Astrocyte of the spinal cord (primary cell): ENCODE results near the gene ZNF428.

Experiments used
- DNase-seq: peaks from one replicate; pipeline ENCODE4 v3.0.0; 2011; ENCODE audit warnings: low read depth, low spot score
- H3K4me3 ChIP-seq: 2 replicates; pipeline ENCODE4 v1.5.1; 2011; ENCODE audit warnings: low read depth, mild to moderate bottlenecking, low read length, moderate library complexity
- in situ Hi-C: cut with HindIII; loops from 2 replicates; pipeline ENCODE4 v1.10.0; 2017; ENCODE audit warnings: low sequenced_read_pairs
- TF ChIP-seq, protein P1 (sequence below): IDR thresholded peaks from 2 replicates; pipeline ENCODE4 v1.5.1; 2012; ENCODE audit warnings: low read depth, mild to moderate bottlenecking, low read length, inconsistent platforms

Gene ZNF428

DNA sequence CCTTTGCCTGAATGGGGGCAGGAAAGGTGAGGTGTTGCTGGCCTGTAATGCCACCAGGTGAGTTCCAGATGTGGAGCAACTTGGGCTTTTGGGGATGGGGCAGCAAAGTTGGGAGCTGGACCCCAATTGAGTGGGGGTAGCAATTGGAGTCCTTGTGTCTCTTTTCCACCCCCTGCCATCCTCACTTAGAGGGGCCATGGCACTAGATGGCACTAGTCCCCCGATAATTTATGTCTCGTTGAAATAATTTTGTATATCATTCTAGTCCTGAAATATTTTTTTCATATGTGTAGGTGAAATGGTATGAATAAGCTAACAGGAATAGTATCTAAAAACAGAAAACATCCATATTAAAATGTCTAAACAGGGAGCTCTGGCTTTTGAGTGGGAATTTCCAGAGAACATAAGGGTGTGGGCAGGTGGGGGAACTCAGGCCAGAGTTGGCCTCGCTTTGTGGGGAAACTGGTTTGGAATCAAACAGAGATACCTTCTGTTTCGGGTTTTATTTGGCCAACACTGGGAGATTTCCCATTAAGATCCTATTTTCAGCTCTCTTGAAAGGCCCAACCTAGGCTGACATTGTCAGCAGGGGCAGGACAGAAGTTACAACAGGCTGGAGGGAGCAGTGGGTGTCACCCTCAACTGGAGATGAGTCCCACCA lies 19.7 kb downstream of the ZNF428 start:
- no peak for DNase-seq
- in situ Hi-C loops, result no loop called here
- TF ChIP-seq, protein P1, sequence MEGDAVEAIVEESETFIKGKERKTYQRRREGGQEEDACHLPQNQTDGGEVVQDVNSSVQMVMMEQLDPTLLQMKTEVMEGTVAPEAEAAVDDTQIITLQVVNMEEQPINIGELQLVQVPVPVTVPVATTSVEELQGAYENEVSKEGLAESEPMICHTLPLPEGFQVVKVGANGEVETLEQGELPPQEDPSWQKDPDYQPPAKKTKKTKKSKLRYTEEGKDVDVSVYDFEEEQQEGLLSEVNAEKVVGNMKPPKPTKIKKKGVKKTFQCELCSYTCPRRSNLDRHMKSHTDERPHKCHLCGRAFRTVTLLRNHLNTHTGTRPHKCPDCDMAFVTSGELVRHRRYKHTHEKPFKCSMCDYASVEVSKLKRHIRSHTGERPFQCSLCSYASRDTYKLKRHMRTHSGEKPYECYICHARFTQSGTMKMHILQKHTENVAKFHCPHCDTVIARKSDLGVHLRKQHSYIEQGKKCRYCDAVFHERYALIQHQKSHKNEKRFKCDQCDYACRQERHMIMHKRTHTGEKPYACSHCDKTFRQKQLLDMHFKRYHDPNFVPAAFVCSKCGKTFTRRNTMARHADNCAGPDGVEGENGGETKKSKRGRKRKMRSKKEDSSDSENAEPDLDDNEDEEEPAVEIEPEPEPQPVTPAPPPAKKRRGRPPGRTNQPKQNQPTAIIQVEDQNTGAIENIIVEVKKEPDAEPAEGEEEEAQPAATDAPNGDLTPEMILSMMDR, result peak; percentile 9

DNA sequence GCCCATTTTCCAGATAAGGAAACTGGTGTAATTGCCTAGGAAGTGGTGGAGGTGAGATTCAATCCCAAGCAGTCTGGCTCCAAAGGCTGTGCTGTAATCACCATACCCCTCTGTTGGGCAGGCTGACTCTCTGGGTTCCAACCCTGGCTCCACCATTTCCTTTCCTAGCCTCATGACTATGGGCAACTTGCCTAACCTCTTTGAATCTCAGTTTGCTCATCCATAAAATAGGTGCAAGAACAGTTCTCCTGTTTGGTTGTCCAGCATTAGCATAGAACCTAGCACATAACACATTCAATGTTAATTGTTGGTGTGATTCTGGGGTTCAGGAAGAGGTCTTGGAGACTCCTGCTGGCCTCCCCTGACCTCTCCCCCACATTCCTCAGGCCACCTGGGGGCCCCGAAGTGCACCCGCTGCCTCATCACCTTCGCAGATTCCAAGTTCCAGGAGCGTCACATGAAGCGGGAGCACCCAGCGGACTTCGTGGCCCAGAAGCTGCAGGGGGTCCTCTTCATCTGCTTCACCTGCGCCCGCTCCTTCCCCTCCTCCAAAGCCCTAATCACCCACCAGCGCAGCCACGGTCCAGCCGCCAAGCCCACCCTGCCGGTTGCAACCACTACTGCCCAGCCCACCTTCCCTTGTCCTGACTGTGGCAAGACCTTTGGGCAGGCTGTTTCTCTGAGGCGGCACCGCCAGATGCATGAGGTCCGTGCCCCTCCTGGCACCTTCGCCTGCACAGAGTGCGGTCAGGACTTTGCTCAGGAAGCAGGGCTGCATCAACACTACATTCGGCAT lies 20.8 kb downstream of the ZNF428 start:
- in situ Hi-C loops, result no loop called here
- H3K4me3 ChIP-seq, result no peak overlapping the region
- no peak for DNase-seq
- TF ChIP-seq, protein P1, result no peak

More for the DNA sequence above, 19.7 kb downstream of the ZNF428 start:
- no peak overlapping the region for H3K4me3 ChIP-seq

DNA sequence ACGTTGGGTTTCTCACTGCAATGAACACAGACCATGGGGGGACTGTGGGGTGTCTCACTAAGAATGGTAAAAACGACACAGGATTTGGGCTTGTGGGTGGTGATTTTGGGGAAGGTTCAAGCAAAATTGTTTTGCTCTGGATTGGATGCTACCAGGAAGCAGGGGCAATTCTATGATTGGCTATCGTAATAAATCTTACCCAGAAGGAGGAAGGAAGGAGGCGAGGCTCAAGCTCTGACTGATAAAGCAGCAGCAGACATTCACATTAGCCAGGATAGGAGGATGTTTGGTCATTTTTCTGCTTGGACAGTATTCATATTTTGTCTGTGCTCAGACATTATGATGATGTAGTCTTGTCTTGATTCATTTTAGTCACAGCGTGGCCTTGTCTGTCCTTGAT lies 21.6 kb downstream of the ZNF428 start:
- in situ Hi-C loops, result no loop called here
- no peak overlapping the region for H3K4me3 ChIP-seq
- DNase-seq, result no peak
- TF ChIP-seq, protein P1, result no peak

DNA sequence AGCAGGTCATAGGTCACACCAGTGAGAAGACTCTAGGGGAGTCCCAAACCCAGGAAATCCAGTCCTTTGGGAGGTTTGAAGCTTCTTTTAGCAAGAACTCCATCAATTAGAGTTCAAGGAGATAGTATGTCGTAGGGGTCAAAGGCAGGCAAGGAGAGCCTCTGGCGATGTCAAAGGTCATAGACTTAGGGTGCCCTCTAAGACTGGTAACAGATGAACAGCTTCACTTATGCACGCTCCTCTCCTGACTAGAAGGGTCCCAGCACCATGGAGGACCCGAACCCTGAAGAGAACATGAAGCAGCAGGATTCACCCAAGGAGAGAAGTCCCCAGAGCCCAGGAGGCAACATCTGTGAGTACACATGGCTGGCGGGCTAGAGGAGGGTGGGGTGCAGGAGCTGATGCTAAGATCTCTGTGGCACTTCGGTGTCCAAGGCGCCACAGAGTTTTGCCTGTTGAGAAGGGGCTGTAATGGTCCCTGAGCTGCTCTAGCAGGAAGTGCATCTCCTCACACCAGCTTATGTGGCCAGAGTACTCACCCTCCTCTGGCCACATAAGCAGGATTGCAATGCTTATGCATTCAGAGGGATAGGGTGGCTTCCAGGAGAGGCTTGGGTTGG lies 22.5 kb downstream of the ZNF428 start:
- TF ChIP-seq, protein P1, result no peak
- H3K4me3 ChIP-seq, result peak overlapping the region; percentile 91
- in situ Hi-C loops, result no loop called here
- DNase-seq, result no peak

DNA sequence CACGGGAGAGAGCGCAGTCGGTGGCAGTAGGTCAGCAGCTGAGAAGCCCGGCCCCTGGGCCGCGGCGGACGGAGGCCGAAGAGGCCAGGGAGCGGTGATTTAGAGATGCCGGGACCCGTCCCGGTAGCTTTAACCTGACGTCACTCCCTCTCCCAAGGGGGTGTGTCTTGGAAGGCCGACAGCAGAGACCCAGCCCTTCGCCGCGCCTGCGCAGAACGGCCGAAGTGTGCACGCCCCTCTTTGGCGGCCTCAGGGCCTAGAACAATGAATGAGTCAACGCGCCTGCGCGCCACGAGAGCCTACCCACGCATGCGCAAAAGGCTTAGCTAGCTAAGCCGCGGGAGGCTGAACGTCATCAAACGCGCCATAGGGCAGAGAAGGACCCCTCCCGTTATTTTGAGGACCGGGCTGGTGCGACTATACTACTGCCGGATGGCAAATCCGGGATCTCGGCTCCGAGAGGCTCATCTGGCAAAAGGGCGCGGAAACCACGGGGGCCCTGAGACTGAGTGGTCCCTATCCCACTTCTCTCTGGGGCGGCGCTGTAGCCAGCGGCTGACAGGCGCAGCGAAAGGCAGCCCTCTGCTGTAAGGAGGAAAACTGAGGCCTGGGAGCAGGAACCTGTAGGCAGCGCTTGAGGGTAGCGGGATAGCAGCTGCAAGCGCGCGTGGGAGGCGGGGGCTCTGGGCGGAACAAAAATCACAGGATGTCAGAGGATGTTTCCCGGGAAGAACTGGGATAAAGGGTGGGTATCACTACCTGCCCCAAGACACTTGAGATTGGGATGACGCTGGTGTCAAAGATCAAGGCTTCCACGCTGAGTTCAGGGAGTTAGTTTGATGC lies 23.2 kb downstream of the ZNF428 start, which contains the start of the genes IRGQ and ZNF576:
TSS of gene IRGQ (minus strand) at position 136 of the 843 bp plus-strand sequence. CDS start 796 bp downstream, outside the sequence.
TSS of gene ZNF576 (plus strand) at position 597 of the 843 bp plus-strand sequence. CDS start 514 bp downstream, outside the sequence.
- in situ Hi-C loops, result no loop called here
- DNase-seq, result peak; percentile 99
- H3K4me3 ChIP-seq, result peak within 1 kb of the TSS; percentile 91
- TF ChIP-seq, protein P1, result peak; percentile 23

DNA sequence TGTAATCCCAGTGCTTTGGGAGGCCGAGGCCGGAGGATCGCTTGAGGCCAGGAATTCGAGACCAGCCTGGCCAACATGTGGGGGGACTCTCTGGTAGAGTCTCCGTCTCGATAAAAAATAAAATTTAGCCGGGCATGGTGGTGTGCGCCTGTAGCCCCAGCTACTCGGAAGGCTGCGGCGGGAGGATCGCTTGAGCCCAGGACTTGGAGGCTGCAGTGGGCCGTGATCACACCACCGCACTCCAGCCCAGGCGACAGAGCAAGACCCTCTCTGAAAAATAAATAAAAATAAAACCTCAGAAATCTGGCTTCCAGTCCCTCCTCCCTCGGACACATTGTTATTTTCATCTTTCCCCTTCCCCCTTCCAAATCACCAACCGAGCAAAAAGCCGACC lies 23.8 kb downstream of the ZNF428 start:
- peak overlapping the region; percentile 65 for H3K4me3 ChIP-seq
- DNase-seq, result no peak
- TF ChIP-seq, protein P1, result no peak
- in situ Hi-C loops, result no loop called here
